ENCODE results near the gene PARD3B. TPM values are rescaled to one million over a fixed set of nuclear protein-coding genes. Genes with fewer than 3 reads are reported as not detected.

Gene PARD3B
- total and polyA plus RNA-seq, 5 donors = 3.0 to 18.6 (median 15.6) TPM

DNA sequence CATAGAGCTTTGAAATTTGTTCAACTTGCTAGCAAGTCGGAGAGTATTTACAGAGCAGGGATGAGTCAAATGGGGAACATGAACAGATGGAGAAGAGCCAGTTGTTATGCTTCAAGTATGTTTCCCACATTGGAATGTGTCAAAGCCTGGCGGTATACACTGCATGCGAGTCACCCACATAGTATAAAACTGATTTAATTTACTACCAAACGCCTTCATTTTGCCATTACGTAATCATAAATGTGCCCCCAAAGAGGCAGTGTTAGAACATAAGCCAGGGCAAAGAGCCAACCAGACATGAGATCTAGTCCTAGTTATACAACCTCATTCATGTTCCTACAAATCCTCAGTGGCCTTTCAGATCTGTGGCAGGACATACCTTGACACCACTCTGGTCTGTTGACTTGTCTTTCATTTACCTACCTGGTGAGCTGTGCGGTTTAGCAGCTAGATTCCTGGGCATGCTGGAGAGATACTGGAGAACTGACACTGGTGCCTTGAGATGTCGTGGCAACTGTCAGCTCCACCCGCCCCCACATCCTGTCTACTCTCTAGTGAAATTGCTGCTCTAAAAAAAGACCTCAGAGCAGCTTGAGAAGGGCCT, 1115.3 kb downstream of the PARD3B start:
- Histone ChIP-seq H3K27ac (ENCODE audit: low read length) (no peak overlapping the region), H3K4me1 (ENCODE audit: control insufficient read depth, insufficient read depth, low read length) (peaks cover 4% of the 10 kb centered on the region), H3K27me3 (ENCODE audit: control insufficient read depth, insufficient read depth) (no peaks in the 10 kb centered on the region), H3K4me3 (ENCODE audit: low read length) (no peak overlapping the region), H3K9me3 (ENCODE audit: control insufficient read depth, low read length) (no peaks in the 10 kb centered on the region)
- ATAC-seq (peak in 1 of 2 donors; percentile 32), DNase-seq (no peak)
- 33% methylated on average over 8 of the region's 8 CpGs for WGBS
- intact Hi-C loops (cut with DNase I) = no loop called here

DNA sequence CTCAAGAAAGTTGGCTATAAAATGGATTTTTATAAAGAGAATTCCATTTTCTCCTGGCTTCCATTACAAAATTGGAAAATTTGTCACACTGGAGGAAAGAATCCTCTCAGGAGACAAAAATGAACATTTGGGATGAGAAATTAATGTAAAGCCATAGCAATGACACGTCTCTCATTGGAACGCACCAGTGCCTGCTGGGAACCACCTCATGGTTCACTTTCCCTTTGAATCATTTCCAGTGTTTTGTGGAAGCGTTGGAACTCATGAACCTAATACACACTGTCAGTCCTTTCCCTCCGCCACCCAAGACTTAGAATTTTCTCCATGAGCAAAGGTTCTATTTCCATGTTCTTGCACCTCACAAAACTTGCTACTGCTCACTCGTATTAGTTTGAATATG, 1116.0 kb downstream of the PARD3B start:
- WGBS = 93% methylated on average over 5 of the region's 5 CpGs
- H3K4me3 ChIP-seq (ENCODE audit: low read length) = no peak overlapping the region
- H3K9me3 ChIP-seq (ENCODE audit: control insufficient read depth, low read length) = no peaks in the 10 kb centered on the region
- no peak overlapping the region for H3K27ac ChIP-seq (ENCODE audit: low read length)
- intact Hi-C loops (cut with DNase I) = no loop called here
- H3K27me3 ChIP-seq (ENCODE audit: control insufficient read depth, insufficient read depth) = no peaks in the 10 kb centered on the region
- DNase-seq = no peak
- no peak for ATAC-seq
- peaks cover 4% of the 10 kb centered on the region for H3K4me1 ChIP-seq (ENCODE audit: control insufficient read depth, insufficient read depth, low read length)

DNA sequence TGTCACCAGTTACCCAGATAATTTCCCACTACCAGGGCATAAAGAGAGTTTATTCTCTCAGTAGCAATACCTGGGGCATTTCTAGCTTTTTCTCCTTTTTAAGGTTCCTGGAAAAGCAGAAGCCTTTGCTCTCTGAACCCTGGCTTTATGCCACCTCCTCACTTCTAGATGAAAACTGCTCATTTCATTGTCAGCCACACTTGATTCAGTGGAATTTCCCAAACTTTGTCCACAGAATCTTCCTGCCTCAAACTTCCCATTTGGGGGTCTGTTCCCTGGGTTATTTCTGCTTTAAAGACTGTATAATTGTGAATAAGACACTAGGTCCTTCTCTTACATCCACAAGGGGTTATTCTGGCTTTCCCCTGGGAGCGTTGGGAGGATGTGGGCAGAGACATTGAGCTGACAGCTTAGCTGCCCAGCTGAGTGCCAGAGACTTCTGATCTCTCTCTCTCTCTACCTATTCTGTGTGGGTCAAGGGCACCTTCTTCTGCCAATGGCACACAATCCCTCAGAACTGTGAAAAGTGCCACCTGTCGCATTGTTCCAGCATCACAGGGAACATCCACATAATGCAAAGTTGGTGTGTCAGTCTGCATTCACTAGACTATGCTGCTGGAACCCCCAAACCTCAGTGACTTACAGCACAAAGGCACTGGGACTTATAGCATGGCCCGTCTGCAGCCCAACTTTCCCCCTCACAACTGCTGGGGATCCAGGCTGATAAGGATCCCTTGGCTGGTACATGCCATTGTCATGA, 1117.1 kb downstream of the PARD3B start:
- intact Hi-C loops (cut with DNase I) = no loop called here
- no peak for DNase-seq
- no peak for ATAC-seq
- Histone ChIP-seq H3K4me1 (ENCODE audit: control insufficient read depth, insufficient read depth, low read length) (peaks cover 4% of the 10 kb centered on the region), H3K4me3 (ENCODE audit: low read length) (no peak overlapping the region), H3K9me3 (ENCODE audit: control insufficient read depth, low read length) (no peaks in the 10 kb centered on the region), H3K27ac (ENCODE audit: low read length) (no peak overlapping the region), H3K27me3 (ENCODE audit: control insufficient read depth, insufficient read depth) (no peaks in the 10 kb centered on the region)
- 96% methylated on average over 3 of the region's 3 CpGs for WGBS

DNA sequence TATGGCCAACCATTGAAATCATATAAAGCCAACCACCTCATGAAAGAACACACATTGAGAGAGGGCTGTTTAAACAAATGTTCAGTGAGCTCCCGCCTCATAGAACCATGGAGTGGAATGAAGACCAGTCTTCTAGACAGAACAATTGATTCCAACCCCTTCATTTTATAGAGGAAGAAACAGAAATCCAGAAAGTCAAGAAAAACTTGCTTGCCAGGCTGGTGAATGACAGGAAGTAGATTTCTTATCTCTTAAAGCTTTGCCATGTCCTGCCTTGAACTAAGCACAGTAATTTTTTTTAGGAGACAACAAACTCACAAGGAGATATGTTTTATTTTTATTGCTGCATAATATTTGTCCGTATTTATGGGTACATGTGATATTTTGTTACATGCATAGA, 1120.5 kb downstream of the PARD3B start:
- WGBS = 94% methylated on average over 2 of the region's 2 CpGs
- ATAC-seq = no peak

More for the DNA sequence above, 1120.5 kb downstream of the PARD3B start:
- DNase-seq = no peak
- Histone ChIP-seq H3K27ac (ENCODE audit: low read length) (no peak overlapping the region), H3K27me3 (ENCODE audit: control insufficient read depth, insufficient read depth) (peaks cover 1% of the 10 kb centered on the region), H3K9me3 (ENCODE audit: control insufficient read depth, low read length) (no peaks in the 10 kb centered on the region), H3K4me3 (ENCODE audit: low read length) (no peak overlapping the region), H3K4me1 (ENCODE audit: control insufficient read depth, insufficient read depth, low read length) (peaks cover 3% of the 10 kb centered on the region)
- intact Hi-C loops (cut with DNase I) = no loop called here

Measured in right cardiac atrium (tissue), 5 donors.